Measurements from ENCODE around the gene MRTFA. TPM values are rescaled to one million over a fixed set of nuclear protein-coding genes. Genes with fewer than 3 reads are reported as not detected.

The MRTFA gene
- total RNA-seq, 4 donors from 2014 or later: 59.7 to 163 (median 111) TPM

DNA sequence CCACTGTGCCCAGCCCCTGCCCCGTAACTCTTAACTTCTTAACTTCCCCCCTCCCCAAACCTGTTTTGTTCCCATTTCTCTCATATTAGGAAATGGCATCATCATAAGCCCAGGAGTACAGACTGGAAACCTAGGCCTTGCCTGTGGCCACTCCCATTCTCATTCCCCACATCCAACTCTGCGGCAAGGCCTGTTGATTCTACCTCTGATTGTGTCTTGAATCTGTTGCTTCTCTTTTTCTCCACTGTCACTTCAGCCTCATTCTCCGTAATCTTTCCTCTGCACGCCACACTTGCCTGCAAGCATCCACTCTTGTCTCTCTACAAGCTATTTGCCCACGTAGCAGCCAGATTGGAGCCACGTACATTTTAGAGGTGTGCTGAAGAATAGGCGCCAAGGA, 240.9 kb downstream of the MRTFA start:
- intact Hi-C loops (cut with DNase I; ENCODE audit: low total_unique reads): no loop called here
- WGBS, 2 donors: 95 to 98% methylated on average over 7 of the region's 7 CpGs

DNA sequence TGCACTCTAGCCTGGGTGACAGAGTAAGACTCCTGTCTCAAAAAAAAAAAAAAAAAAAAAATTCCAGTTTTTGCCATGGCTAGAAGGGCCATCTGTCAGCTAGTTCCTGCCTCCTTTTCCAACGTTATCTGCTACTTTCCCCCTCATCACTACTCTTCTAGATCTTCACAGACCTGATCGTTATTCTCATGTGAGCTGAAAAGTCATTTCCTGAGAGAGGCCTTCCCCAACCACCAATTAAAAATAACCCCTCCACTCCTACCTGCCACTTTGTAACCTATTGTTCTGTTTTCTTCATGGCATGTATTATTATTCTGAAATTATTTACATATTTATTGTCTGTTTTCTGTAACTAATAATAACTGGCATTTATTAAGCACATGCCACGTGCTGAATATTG, 241.9 kb downstream of the MRTFA start:
- H3K4me3 ChIP-seq (ENCODE audit: low read depth, poor library complexity, severe bottlenecking): no peak overlapping the region
- no peak for DNase-seq (ENCODE audit: low spot score in 2 of 2)
- TF ChIP-seq POLR2A (IDR thresholded peaks at IDR 0.05): no peak
- TF ChIP-seq, protein P1, sequence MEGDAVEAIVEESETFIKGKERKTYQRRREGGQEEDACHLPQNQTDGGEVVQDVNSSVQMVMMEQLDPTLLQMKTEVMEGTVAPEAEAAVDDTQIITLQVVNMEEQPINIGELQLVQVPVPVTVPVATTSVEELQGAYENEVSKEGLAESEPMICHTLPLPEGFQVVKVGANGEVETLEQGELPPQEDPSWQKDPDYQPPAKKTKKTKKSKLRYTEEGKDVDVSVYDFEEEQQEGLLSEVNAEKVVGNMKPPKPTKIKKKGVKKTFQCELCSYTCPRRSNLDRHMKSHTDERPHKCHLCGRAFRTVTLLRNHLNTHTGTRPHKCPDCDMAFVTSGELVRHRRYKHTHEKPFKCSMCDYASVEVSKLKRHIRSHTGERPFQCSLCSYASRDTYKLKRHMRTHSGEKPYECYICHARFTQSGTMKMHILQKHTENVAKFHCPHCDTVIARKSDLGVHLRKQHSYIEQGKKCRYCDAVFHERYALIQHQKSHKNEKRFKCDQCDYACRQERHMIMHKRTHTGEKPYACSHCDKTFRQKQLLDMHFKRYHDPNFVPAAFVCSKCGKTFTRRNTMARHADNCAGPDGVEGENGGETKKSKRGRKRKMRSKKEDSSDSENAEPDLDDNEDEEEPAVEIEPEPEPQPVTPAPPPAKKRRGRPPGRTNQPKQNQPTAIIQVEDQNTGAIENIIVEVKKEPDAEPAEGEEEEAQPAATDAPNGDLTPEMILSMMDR (IDR thresholded peaks at IDR 0.05): no peak
- 73 to 80% methylated on average over 3 of the region's 3 CpGs for WGBS, 2 donors
- intact Hi-C loops (cut with DNase I; ENCODE audit: low total_unique reads): no loop called here

More for the DNA sequence above, 240.9 kb downstream of the MRTFA start:
- DNase-seq (ENCODE audit: low spot score in 2 of 2): peak in 1 of 2 donors; percentile 39
- no peak overlapping the region for H3K4me3 ChIP-seq (ENCODE audit: low read depth, poor library complexity, severe bottlenecking)
- TF ChIP-seq POLR2A (IDR thresholded peaks at IDR 0.05): no peak
- TF ChIP-seq, protein P1 (IDR thresholded peaks at IDR 0.05): no peak

DNA sequence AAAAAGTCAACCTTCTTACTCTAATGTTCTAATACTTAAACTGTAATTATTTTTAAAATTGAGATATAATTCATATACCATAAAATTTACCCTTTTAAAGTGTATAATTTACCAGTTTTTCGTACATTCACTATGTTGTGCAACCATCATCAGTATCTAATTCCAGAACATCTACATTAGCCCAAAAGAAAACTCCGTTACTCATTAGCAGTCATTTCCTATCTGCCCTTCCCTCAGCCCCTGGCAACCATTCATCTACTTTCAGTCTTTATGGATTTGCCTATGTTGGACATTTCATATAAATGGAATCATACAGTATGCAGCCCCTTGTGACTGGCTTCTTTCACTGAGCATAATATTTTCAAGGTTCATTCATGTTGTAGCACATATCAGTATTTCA, 243.9 kb downstream of the MRTFA start:
- WGBS, 2 donors: 77 to 80% methylated on average over 2 of the region's 2 CpGs
- H3K4me3 ChIP-seq (ENCODE audit: low read depth, poor library complexity, severe bottlenecking): no peak overlapping the region
- TF ChIP-seq, protein P1 (IDR thresholded peaks at IDR 0.05): no peak
- no peak for TF ChIP-seq POLR2A (IDR thresholded peaks at IDR 0.05)
- no peak for DNase-seq (ENCODE audit: low spot score in 2 of 2)
- intact Hi-C loops (cut with DNase I; ENCODE audit: low total_unique reads): no loop called here

DNA sequence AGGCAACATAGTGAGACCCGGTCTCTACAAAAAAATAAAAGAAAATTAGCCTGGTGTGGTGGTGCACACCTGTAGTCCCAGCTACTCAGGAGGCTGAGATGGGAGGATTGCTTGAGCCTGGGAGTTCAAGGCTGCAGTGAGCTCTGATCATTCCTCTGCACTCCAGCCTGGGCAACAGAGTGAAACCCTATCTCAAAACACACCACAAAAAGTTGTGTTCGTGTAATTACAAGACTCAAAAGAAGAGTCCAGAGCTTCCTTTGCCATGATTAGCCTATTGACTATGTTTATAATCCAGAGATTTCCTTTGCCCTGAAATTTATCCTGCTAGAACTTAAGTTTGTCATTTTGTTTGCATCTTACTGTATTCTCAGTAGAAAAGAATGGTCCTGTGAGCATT, 245.1 kb downstream of the MRTFA start:
- WGBS, 2 donors: 84 to 88% methylated on average over 2 of the region's 2 CpGs
- intact Hi-C loops (cut with DNase I; ENCODE audit: low total_unique reads): no loop called here

DNA sequence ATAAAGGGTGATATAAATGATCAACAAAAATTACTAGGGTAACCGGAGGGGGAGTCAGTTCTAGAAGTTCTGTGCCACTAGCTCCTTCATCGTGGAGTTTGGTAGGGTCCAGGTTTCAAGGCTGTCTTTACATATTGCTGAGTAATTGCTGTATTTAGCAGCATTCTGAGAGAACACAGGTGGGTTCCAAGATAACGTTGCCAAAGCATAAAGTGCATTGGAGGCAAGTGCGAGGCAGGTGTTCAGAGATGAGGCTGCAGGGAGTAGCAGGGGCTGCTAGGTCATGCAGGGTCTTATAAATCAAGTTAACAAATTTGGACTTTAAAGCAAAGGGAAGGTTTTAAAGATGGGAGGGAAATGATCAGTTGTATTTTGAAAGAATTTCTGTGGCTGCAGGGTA, 248.3 kb downstream of the MRTFA start:
- H3K4me3 ChIP-seq (ENCODE audit: low read depth, poor library complexity, severe bottlenecking): no peak overlapping the region
- 73 to 78% methylated on average over 4 of the region's 4 CpGs for WGBS, 2 donors
- intact Hi-C loops (cut with DNase I; ENCODE audit: low total_unique reads): no loop called here
- no peak for TF ChIP-seq POLR2A (IDR thresholded peaks at IDR 0.05)
- TF ChIP-seq, protein P1 (IDR thresholded peaks at IDR 0.05): no peak
- no peak for DNase-seq (ENCODE audit: low spot score in 2 of 2)

More for the DNA sequence above, 245.1 kb downstream of the MRTFA start:
- DNase-seq (ENCODE audit: low spot score in 2 of 2): no peak
- TF ChIP-seq, protein P1 (IDR thresholded peaks at IDR 0.05): no peak
- TF ChIP-seq POLR2A (IDR thresholded peaks at IDR 0.05): no peak
- H3K4me3 ChIP-seq (ENCODE audit: low read depth, poor library complexity, severe bottlenecking): no peak overlapping the region

DNA sequence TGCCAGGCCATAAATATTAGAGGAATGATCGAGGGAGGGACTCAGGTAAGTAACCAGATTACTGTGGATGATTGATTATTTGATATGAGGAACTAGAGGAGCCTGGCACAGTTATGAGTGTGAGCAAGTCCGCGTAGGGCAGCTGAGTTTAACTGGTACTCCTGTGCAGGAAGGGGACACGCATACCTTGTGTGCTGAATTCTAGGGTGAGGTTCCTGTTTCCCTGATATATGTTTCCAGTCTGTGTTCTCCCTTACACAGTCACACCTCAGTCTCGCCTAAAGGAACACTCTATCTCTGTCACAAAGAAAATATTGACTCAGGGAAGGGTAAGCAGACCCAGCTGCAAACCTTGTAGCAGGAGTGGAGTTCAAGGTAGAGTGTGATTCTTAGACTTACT, 248.8 kb downstream of the MRTFA start:
- WGBS, 2 donors: 79 to 85% methylated on average over 5 of the region's 5 CpGs
- DNase-seq (ENCODE audit: low spot score in 2 of 2): no peak
- intact Hi-C loops (cut with DNase I; ENCODE audit: low total_unique reads): no loop called here
- no peak overlapping the region for H3K4me3 ChIP-seq (ENCODE audit: low read depth, poor library complexity, severe bottlenecking)
- TF ChIP-seq, protein P1 (IDR thresholded peaks at IDR 0.05): no peak
- no peak for TF ChIP-seq POLR2A (IDR thresholded peaks at IDR 0.05)

All from lower leg skin (tissue), 4 donors.